MG63 (cell line): ENCODE results near the gene ENHO. TPM values are rescaled to one million over a fixed set of nuclear protein-coding genes. Genes with fewer than 3 reads are reported as not detected.

Source experiments
- DNase-seq: peaks from one replicate; pipeline ENCODE4 v3.0.0-alpha.2; 2020
- H3K27me3 ChIP-seq: fragments of 250-450 bp; sonication (Bioruptor Pico); 2 replicates; pipeline ENCODE4 v1.5.1; 2020; ENCODE audit warnings: mild to moderate bottlenecking, moderate library complexity
- H3K36me3 ChIP-seq: fragments of 250-450 bp; sonication (Bioruptor Pico); 2 replicates; pipeline ENCODE4 v1.5.1; 2020; ENCODE audit warnings: mild to moderate bottlenecking, moderate library complexity
- H3K4me3 ChIP-seq: fragments of 250-450 bp; sonication (Bioruptor Pico); 2 replicates; pipeline ENCODE4 v1.5.1; 2020; ENCODE audit warnings: mild to moderate bottlenecking, moderate library complexity
- H3K9me3 ChIP-seq: fragments of 250-450 bp; sonication (Bioruptor Pico); 2 replicates; pipeline ENCODE4 v1.5.1; 2020; ENCODE audit warnings: mild to moderate bottlenecking, moderate library complexity
- total RNA-seq: library from RNA; depleted of rRNA; stranded (reverse); fragments of >200 nt; shearing (Covaris generic); gene quantifications from 2 replicates; pipeline ENCODE4 v1.2.3, GENCODE V29; 2014; ENCODE audit warnings: low replicate concordance

ENHO gene
- total RNA-seq, 1 experiment from 2014 or later: 0.20 TPM

- Histone ChIP-seq H3K27me3 (no peaks in the 10 kb centered on the region), H3K4me3 (no peak overlapping the region), H3K9me3 (no peaks in the 10 kb centered on the region), H3K36me3 (no peaks in the 10 kb centered on the region)
- DNase-seq: no peak
Observed at GRCh38 chr9:34518896-34519295, 3.9 kb downstream of the ENHO start.

- no peaks in the 10 kb centered on the region for H3K27me3 ChIP-seq
- H3K9me3 ChIP-seq: no peaks in the 10 kb centered on the region
- H3K36me3 ChIP-seq: no peaks in the 10 kb centered on the region
- no peak for DNase-seq
- no peak overlapping the region for H3K4me3 ChIP-seq
Observed at GRCh38 chr9:34518110-34518616, 4.6 kb downstream of the ENHO start.

- no peaks in the 10 kb centered on the region for H3K36me3 ChIP-seq
- H3K27me3 ChIP-seq: no peaks in the 10 kb centered on the region
- H3K9me3 ChIP-seq: no peaks in the 10 kb centered on the region
- no peak for DNase-seq
- H3K4me3 ChIP-seq: no peak overlapping the region
Observed at GRCh38 chr9:34517185-34517584, 5.6 kb downstream of the ENHO start.

- no peak for DNase-seq
- H3K4me3 ChIP-seq: no peak overlapping the region
- H3K27me3 ChIP-seq: no peaks in the 10 kb centered on the region
- no peaks in the 10 kb centered on the region for H3K9me3 ChIP-seq
- H3K36me3 ChIP-seq: no peaks in the 10 kb centered on the region
Observed at GRCh38 chr9:34515959-34516358, 6.8 kb downstream of the ENHO start.

- H3K36me3 ChIP-seq: no peaks in the 10 kb centered on the region
- no peaks in the 10 kb centered on the region for H3K9me3 ChIP-seq
- H3K4me3 ChIP-seq: no peak overlapping the region
- no peak for DNase-seq
- no peaks in the 10 kb centered on the region for H3K27me3 ChIP-seq
Observed at GRCh38 chr9:34514816-34515215, 8.0 kb downstream of the ENHO start.

GRCh38 chr9:34514401-34514800 is 8.4 kb downstream of the ENHO start:
- H3K36me3 ChIP-seq: no peaks in the 10 kb centered on the region

GRCh38 chr9:34513567-34514214 is 9.1 kb downstream of the ENHO start:
- Histone ChIP-seq H3K36me3 (no peaks in the 10 kb centered on the region), H3K4me3 (no peak overlapping the region), H3K27me3 (no peaks in the 10 kb centered on the region), H3K9me3 (no peaks in the 10 kb centered on the region)
- DNase-seq: no peak

More at GRCh38 chr9:34514401-34514800, 8.4 kb downstream of the ENHO start:
- H3K4me3 ChIP-seq: no peak overlapping the region
- no peak for DNase-seq
- H3K27me3 ChIP-seq: no peaks in the 10 kb centered on the region
- no peaks in the 10 kb centered on the region for H3K9me3 ChIP-seq

GRCh38 chr9:34512131-34513078 is 10.4 kb downstream of the ENHO start:
- Histone ChIP-seq H3K27me3 (no peaks in the 10 kb centered on the region), H3K36me3 (no peaks in the 10 kb centered on the region), H3K9me3 (no peaks in the 10 kb centered on the region), H3K4me3 (no peak overlapping the region)
- no peak for DNase-seq

GRCh38 chr9:34510497-34511468 is 12.0 kb downstream of the ENHO start:
- DNase-seq: no peak
- H3K4me3 ChIP-seq: no peak overlapping the region
- H3K36me3 ChIP-seq: no peaks in the 10 kb centered on the region
- no peaks in the 10 kb centered on the region for H3K9me3 ChIP-seq
- H3K27me3 ChIP-seq: no peaks in the 10 kb centered on the region

- Histone ChIP-seq H3K4me3 (no peak overlapping the region), H3K9me3 (no peaks in the 10 kb centered on the region), H3K36me3 (no peaks in the 10 kb centered on the region), H3K27me3 (no peaks in the 10 kb centered on the region)
- no peak for DNase-seq
Observed at GRCh38 chr9:34508951-34509350, 13.8 kb downstream of the ENHO start.

- no peak for DNase-seq
- no peaks in the 10 kb centered on the region for H3K27me3 ChIP-seq
- no peak overlapping the region for H3K4me3 ChIP-seq
- no peaks in the 10 kb centered on the region for H3K9me3 ChIP-seq
- H3K36me3 ChIP-seq: no peaks in the 10 kb centered on the region
Observed at GRCh38 chr9:34508463-34508862, 14.3 kb downstream of the ENHO start.

- Histone ChIP-seq H3K27me3 (no peaks in the 10 kb centered on the region), H3K9me3 (no peaks in the 10 kb centered on the region), H3K36me3 (no peaks in the 10 kb centered on the region), H3K4me3 (no peak overlapping the region)
- DNase-seq: no peak
Observed at GRCh38 chr9:34507966-34508365, 14.8 kb downstream of the ENHO start.

GRCh38 chr9:34507556-34507955 is 15.2 kb downstream of the ENHO start:
- Histone ChIP-seq H3K27me3 (no peaks in the 10 kb centered on the region), H3K36me3 (no peaks in the 10 kb centered on the region), H3K4me3 (no peak overlapping the region), H3K9me3 (no peaks in the 10 kb centered on the region)
- no peak for DNase-seq

- Histone ChIP-seq H3K4me3 (no peak overlapping the region), H3K9me3 (no peaks in the 10 kb centered on the region), H3K36me3 (no peaks in the 10 kb centered on the region), H3K27me3 (no peaks in the 10 kb centered on the region)
- DNase-seq: no peak
Observed at GRCh38 chr9:34506623-34507022, 16.2 kb downstream of the ENHO start.

GRCh38 chr9:34505370-34506120 is 17.2 kb downstream of the ENHO start:
- no peaks in the 10 kb centered on the region for H3K36me3 ChIP-seq
- no peaks in the 10 kb centered on the region for H3K9me3 ChIP-seq
- no peak overlapping the region for H3K4me3 ChIP-seq
- no peaks in the 10 kb centered on the region for H3K27me3 ChIP-seq
- peak; percentile 37 for DNase-seq

GRCh38 chr9:34503406-34503805 is 19.4 kb downstream of the ENHO start:
- Histone ChIP-seq H3K9me3 (no peaks in the 10 kb centered on the region), H3K4me3 (no peak overlapping the region), H3K27me3 (no peaks in the 10 kb centered on the region), H3K36me3 (no peaks in the 10 kb centered on the region)
- DNase-seq: no peak
